Right hindlimb (tissue), 1 donor: ENCODE results near the gene LMAN1L.
A peak's percentile ranks its signal among the peaks of the same experiment; 100 is the strongest.

Source experiments
- DNase-seq: peaks from one replicate; pipeline ENCODE4 v3.0.0-alpha.2; 2018

The LMAN1L gene

DNA sequence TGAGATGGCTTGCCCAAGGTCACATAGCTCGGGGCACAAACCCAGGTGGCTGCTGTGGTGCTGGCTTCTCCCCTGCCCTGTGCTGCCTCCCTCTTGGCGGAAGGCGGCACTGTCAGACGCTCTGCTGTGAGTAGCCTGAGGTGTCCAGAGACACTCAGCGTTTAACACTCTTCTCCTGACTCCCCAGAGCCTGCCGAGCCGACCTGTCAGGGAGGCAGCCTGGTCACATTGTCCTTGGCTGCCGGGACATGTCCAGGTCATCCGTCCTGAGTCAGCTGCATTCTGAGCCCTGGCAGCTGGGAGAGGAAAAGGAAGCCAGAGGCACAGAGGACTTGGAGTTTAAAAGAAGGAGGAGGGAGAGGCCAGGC is 4.7 kb downstream of the LMAN1L start:
- DNase-seq = no peak

DNA sequence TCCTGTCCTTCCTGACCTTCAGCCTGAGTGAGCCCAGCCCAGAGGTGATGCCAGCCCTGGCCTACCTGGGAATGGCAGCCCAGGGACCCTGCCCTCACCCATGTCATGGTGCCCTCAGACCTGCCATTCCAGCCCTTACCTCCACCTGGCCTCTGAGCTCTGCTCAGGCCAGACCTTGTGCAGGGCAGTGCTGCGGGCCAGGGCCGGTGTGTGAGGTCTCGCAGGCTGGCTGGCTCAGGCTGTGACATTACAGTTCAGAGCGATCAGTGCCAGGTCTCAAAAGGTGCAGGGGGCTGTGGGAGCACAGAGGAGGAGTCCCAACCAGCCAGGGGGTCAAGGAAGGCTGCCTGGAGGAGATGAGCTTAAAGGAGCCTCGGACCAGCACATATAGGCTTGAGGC is 7.4 kb downstream of the LMAN1L start:
- no peak for DNase-seq

DNA sequence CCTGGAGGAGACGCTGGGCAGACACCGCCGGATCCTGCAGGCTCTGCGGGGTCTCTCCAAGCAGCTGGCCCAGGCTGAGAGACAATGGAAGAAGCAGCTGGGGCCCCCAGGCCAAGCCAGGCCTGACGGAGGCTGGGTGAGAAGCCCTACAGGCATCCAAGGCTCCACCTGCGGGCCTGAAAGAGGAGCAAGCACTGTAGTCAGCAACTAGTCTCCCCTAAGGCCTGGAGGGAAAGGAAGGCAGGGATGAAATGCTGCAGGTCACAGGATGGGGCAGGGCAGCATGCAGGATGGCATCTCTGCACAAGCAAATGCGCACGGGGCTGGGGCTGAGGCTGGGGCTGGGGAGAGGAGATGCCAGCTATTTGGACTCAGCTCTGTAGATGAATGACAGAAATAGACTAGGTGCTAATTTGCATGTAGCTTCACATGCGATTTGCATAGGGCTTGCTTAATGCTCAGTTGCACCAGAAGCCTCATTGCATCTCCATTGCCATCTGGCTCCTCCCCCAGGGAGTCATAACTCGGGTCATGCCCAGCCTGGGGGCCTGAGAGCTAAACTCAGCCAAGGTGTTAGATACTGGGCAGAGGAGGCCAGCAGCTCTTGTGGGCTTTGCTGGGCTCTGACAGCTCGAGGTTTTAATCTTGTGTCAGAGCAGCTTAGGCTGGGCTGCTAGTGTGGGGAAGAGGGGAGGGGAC is 8.6 kb downstream of the LMAN1L start:
- DNase-seq = no peak

DNA sequence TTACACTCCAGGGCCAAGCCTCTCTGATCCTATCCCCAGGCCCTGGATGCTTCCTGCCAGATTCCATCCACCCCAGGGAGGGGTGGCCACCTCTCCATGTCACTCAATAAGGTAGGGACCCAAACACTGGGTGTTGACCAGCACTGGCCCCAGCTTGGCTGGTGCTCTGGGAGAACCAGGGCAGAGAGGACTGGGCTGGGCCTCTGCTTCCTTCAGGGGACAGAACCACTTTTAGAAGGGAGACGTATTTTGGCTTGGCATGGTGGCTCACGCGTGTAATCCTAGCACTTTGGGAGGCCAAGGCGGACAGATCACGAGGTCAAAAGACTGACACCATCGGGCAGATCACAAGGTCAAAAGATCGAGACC is 9.1 kb downstream of the LMAN1L start:
- no peak for DNase-seq

DNA sequence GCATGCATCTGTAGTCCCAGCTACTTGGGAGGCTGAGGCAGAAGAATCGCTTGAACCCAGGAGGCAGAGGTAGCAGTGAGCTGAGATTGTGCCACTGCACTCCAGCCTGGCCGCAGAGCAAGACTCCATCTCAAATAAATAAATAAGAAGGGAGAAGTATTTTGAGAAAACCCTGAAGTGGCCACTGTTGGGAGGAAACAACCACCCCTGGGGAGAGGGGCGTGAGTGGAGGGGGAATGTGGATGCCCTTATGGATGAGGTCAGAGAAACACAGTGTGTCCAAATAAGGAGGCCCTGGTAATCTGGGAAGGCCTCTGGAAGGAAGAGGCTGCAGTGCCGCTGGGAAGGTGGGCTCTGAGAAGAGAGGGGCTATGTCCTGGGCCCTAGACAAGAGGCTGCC is 9.6 kb downstream of the LMAN1L start:
- DNase-seq = no peak

DNA sequence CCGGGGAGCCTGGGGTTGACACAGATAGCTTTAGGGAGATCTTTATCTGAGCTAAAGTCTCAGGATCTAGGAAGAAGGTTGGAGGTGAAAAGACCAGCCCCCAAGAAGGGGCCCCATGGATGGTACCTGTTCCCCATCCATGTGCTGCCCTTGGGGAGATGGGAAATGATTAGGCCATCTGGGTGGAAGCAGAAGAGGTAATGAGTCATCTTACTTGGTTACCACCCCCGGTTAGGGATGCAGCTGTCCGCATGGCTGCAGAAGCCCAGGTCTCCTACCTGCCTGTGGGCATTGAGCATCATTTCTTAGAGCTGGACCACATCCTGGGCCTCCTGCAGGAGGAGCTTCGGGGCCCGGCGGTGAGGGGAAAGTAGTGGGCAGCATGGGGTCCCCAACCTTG is 10.7 kb downstream of the LMAN1L start:
- DNase-seq = no peak

DNA sequence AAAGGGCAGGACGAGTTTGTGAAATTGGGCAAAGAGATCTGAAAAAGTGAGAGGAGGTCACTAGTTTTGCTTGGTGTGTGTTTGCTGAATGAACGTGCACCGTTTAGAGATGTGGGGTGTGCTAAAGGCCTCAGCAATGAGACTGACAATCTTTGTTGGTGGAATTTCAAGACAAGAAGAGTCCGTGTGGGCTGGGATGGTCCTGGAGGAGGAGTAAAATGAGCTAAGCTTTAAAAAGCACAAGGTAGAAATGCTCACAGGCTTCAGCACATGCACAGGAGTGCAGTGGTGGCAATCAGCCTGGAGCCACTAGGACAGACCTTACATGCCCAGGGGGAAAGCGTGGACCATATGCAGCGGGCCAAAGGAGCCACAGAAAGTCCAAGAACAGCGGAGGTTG is 12.3 kb downstream of the LMAN1L start:
- DNase-seq = no peak

DNA sequence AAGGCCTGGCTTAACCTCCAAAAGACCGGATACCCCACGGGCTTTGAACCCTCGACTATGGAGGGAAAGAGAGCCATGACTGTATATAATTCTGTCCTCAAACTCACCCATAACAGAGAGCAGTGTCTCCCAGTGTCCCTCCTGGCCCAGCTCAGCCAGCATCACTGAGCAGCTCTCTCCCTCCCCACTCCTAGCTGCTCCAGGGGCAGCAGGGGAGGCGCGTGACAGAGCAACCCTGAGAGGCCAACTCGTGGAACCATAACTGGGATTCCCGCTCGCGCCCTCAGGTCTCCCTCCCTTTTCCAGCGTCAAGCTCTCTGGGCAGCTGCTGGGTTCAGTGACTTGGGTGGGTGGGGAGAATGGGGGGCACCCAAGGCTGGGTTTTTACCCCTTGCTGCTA is 13.2 kb downstream of the LMAN1L start:
- DNase-seq = no peak

DNA sequence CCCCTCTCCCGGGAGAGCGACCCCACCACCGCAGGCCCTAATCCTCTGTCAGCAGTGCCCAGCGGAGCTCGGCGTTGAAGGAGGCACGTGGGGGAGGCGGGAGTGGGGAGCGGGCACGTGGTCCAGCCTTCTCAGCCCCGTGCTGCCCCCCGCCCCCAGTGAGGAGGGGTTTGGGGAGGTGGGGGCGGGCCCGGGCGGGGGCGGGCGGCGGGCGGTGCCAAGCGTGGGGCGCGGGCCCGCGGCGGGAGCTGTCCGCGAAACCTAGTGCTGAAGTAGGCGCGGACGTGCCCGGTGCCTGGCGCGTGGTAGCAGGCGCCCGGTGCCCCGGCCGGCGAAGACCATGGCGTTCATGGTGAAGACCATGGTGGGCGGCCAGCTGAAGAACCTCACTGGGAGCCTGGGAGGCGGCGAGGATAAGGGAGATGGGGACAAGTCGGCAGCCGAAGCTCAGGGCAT is 13.8 kb downstream of the LMAN1L start, which contains the start of gene CPLX3:
TSS of gene CPLX3 (plus strand) at position 264 of the 456 bp plus-strand sequence. CDS start at position 341, 77 bp downstream.
- peak; percentile 42 for DNase-seq

DNA sequence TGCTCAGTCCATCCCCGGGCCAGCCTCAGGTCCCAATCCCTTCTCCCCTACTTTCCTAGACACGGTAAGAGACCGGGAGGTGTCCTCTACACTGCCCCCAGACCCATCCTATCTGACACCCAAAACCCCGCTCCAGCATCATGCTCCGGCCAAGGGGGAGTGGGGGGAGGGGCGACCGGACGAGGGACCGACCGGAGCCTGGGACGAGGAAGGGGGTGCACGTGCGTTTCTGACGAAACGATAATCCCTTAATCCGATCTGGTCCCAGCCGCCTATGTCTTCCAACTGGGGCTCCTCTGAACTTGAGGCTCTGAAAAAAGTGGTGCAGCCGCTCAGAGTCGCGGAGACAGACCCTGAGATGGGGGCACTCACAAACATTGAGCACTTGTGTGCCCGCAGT is 14.3 kb downstream of the LMAN1L start:
- no peak for DNase-seq

DNA sequence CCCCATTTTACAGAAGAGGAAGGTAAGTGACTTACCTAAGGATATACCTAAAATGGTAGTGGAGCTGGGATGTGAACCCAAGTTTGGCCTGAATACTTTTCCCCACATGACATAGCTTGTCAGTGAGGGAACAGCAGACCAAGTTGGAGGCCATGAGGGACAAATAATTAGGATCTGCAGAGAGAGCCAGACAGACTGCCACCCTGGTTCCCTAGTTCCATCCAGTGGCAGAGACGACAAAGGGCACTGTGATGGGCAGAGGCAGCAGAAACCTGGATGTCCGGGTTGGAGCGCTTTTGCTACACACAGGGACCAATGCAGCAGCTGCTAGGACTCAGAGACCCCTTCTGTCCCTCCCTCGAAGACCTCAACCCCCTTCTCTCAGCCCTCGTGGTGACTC is 15.0 kb downstream of the LMAN1L start:
- no peak for DNase-seq

DNA sequence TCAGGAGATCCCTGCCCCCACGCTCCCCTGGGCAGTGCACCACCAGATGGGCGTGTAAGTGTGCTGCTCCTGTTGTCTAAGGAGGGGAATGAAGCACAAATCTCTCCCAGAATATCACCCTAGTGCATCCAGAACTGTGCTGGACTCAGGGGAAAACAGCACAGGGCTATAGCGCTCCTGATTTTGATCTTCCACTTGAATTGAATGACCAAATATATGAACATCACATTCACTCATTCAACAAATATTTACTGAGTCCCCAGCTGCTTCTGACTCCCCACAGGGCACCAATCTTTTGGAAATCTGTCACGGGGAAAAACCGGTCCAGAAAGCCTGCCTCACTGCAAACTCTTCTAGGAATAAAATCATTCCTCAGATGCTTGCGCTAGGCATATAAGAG is 16.2 kb downstream of the LMAN1L start:
- no peak for DNase-seq

DNA sequence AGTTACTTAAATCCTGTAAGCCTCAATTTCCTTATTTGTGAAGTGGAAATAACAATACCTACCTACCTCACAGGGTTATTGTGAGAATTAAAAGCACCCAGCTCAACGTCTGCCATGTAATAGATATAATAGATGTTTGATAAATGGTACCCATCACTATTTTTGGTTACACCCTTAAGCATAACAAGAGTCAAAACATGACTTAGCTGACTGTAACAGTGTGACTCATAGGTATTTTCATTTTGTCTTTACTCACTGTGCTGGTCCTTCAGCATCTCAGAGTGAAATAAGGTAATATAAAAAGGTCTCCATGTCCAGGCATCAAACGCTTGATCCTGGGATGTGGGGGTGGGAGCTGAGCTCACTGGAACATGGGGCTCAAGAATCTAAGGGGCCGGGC is 16.9 kb downstream of the LMAN1L start:
- no peak for DNase-seq

DNA sequence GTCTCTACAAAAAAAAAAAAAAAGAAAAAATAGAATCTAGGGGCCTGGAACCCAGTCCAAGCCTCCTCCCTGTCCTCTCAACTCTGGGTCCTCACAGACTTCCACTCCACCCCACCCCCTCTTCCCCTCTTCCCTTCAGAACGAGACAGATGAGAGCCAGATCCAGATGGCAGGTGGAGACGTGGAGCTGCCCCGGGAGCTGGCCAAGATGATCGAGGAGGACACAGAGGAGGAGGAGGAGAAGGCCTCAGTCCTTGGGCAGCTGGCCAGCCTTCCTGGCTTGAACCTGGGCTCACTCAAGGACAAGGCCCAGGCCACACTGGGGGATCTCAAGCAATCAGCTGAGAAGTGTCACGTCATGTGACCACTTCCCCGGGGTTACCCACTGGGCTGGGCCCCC is 17.4 kb downstream of the LMAN1L start:
- no peak for DNase-seq

DNA sequence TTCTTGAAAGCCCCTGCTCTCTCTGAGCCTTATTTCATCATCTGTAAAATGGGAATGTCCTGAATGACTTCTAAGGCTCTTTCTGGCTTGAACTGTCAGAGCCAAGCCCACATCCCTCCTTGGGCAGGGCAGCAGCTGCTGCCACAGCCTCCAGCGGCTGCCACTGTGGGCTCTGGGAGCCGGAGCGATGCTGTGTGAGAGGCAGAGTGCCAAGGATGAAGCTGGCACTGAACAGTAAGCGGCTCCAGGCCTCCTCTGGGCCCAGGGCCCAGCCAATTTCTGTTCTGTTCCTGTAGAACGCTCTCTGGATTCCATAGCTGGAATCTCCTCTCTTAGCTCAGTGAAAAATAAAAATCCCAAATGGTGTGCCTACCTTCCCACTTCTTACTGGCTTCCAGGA is 18.2 kb downstream of the LMAN1L start:
- DNase-seq = peak; percentile 65

DNA sequence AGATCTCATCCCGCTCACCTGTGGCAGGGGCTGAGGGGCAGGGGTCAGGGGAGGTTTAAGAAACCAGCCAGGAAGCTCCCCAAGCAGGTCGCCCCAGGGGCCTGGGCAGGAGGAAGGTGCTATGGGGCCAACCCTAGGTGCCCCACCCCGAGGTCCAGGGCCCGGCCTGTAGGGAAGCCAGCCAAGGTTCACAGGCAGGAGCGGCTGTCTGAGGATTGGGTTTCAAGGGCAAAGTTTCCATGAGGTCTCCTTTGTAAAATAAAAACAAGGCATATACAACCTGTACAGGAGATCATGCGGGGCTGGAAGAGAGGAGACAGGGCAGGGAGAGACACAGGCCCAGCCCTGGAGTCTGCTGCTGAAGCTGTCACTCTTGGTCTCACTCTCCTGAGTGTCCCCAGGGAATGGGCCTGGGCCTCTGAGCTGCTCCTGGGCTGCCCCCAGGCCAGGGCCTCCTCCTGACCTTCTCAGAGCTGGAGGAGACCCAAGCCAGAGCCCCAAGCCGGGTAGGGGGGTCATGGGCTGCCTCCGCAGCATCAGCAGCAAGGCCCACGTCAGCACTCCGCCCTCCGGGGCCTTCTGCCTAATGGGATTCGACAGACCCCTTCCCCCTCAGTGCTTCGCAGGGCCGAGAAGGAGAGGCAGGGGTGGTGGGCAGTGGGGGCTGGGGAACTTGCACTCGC is 19.3 kb downstream of the LMAN1L start:
- no peak for DNase-seq

DNA sequence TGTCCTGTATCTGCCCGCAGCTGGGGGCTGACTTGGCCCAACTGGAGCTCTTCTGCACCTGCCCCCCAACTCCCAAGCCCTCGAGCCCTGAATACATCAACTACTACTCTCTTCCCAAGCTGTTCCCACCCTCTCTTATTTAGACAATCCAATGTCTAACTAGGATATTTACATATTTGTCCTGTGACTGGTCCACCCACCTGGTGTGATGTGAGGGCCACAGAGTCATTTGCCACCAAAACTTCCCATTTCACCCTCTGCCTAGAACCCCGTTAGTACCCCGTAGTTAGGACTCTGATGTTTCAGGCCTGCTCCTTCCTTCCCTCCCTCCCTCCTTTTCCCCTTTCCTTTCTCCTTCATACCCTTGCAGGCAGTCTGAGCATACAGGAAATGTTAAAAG is 20.2 kb downstream of the LMAN1L start:
- DNase-seq = no peak

DNA sequence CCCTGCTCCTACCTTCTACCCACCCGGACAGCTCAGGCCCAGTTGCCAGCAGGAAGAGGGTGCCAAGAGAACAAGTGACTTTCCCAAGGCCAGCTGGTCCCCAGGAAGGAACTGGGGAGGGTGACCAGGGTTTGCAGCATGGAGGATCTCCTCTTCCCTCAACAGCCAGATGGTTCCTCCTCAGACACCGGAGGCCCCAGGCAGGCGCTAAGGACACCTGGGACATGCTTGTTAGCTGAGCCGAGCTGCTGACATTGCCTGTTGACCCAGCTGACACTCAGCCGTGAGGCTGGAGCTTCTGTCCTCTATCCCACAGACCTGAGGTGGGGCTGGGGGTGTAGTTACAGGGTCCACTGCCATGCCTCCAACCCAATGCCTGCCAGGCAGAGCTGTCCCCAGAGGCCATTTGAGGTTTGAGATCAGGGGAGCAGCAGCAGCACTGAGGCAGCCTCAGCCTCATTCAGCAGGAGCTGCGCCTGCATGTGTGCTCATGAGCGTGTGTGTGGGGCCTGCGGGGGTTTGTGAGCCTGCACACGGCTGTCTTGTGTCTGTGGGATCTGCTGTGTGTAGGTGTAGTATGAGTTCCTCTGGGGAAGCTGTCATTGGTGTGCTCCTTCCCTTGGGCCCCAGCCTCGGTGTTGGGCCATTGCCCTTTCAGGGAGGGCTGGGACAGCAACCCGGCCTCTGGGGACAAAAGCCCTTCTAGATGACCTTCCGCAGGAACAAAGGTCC is 20.9 kb downstream of the LMAN1L start:
- DNase-seq = no peak

DNA sequence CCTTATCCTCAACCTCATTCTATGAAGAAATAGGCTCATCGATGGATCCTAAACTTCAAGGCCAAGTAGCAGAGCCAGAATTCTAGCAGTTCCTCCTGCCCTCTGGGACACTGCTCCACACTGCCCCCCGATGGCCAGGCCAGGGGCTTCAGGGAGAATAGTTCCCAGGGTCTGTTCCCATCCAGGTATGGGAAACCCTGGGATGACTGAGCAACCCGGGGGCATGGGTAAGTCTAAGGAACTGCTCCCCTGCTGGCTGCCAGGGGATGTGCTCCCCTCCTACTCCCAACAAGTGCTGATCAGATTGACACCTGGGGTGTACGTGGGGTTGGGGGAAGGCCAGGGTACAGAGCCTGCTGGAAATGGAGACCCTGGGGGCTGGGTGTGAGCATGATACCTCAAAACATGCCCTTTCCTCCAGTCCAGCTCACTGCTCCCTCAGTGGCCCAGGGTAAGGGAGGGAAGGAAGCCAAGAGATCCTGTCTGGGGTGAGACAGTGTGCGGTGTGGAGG is 22.7 kb downstream of the LMAN1L start:
- peak; percentile 41 for DNase-seq

DNA sequence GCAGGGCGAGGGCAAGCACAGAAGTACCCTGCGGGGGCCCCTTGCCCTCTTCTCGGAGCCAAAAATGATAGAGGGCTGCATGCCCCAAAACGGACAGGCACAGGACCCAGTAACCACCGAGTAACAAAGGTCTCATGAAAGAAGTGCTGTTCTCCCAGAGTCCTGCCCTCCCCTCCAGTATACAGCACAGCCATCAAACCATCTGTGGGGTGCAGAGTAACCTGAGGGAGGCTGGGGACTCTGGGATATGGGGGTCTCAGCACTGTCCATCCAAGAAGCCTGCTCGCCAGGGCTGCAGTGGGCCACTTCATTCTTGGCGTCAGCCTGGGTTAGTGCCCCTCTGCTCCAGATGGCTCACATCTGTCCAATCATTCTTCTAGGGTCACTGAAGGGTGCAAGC is 24.2 kb downstream of the LMAN1L start:
- no peak for DNase-seq

DNA sequence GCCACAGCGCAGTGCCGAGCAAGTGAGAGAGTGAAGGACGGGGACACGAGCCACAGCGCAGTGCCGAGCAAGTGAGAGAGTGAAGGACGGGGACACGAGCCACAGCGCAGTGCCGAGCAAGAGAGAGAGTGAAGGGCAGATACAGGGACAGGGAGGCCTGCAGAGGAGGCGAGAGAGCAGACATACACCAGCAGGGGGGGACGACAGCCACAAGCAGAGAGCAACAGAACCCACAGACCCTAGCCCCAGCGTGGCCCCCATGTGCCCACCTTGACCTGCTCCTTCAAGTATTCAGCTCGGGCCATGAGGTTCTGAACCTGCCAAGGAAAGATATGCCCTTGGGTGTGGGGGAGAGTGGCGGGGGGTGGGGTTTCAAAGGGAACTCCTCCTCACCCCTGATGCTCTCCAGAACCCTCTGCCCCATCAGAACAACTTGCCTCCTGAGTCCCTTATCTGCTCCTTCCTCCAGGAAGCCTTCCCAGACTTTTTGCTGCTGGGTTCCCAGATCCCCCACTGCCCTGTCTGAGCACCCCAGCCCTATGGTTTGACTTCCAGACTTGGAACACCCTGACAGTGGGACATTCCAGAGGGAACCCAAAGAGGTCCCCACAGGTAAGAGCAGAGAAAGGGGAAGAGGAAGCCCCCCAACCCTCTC is 25.0 kb downstream of the LMAN1L start:
- DNase-seq = no peak

DNA sequence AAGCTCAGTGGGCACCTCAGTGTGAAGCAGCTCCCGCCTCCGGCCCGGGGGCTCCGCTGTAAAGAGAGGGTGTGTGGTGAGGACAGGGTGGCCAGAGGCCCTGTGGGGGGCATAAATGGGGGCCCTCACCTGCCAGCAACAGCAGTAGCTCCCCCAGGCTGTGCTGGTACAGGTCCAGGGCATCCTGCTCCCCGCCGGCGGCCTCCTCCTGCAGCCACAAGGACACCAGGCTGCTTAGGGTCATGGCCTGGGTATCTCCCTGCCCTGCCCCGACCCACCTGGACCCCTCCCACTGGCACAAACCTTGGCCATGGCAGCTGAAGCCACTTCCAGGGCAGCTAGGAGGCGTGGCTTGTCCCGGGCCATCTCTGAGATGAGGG is 25.5 kb downstream of the LMAN1L start:
- DNase-seq = no peak

DNA sequence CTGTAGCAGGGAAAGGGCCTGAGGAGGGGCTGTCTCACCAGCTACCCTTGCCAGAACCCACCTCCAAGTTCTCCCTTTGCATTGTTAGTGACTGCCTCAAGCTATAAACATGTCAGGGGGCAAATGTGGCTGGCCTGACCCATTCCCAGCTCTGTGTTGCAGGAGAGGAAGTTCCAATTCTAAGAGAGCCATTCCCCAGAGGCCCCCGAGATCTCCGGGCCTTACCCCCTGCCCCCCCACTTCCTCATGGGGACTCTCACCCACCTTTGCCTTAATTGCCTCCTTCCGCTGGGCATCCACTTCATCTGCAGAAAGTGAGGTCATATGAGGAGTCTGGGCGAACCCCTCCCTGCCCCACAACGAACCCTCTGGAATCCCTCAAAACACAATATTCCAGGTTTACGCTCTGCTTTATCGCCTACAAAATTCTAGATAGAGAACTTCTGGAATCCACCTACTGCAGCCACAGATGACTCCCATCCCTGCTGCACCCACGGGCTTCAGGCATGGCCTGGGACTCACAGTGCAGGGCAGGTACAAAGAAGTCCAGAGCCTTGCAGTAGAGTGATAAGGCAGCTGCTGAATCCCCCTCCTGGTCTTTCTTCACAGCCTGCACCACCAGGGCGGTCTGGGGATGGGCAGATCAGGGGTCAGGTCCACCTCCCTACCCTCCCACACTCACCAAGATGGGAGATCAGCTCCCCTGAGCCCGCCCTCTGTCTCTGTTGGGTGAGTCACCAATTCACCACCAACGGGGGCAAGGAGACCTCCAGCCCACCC is 26.3 kb downstream of the LMAN1L start:
- no peak for DNase-seq
